HG03469 (cell line): ENCODE data around the gene METAP1.
"Not testable (repeated sequence)": the region's sequence is repeated elsewhere in the genome, so short reads cannot be mapped to it uniquely, and the experiment has no call there.

Experiments used
- ATAC-seq: cut with Tn5 transposase; IDR thresholded peaks from one replicate; pipeline ENCODE4 v1.9.1; 2021; ENCODE audit warnings: mild to moderate bottlenecking, moderate library complexity, moderate number of reproducible peaks; ENCODE audit not compliant: unreplicated experiment

The METAP1 gene

DNA sequence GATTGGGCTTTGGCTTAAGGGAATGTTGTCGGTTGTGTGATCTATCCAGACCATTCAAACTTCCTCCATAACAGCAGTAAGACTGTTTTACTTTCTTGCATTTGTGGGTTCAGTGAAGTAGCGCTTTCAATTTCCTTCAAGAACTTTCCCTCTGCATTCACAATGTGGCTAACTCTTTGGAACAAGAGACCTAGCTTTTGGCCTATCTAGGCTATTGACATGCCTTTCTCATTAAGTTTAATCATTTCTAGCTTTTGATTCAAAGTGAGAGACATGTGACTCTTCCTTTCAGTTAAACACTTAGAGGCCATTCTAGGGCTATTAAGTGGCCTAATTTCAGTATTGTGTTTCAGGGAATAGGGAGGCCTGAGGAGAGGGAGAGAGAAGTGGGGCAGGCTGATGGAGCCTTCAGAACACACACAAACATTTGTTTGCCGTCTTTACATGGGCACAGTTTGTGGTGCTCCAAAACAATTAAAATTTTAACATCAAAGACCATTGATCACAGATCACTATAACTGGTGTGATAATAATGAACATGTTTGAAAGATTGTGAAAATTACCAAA is 59.0 kb downstream of the METAP1 start:
- peak; percentile 61 for ATAC-seq

GRCh38 chr4:99058228-99058627 is 62.7 kb downstream of the METAP1 start:
- ATAC-seq: no peak

DNA sequence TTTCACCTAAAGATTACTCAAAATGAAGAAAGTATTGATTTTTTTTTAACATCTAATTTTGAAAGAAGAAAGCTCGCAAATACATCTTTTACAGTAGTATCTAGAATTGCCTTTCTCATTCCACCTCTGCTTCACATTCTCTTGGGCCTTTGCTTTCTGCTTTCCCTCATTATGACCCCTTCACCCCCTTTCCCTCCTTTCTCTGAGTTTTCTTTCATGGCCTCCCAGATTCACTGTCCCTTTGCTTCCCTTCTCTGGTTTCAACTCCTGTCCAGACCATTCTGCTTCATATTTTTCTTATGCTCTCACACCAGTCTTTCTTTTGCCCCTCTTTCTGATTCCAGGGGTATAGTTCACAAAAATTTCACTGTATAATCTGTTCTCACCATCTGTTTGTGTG is 64.0 kb downstream of the METAP1 start:
- no peak for ATAC-seq

GRCh38 chr4:99061048-99061700 is 65.7 kb downstream of the METAP1 start:
- ATAC-seq: no peak

- ATAC-seq: peak; percentile 56
Measured at GRCh38 chr4:99062120-99062519, 66.6 kb downstream of the METAP1 start.

DNA sequence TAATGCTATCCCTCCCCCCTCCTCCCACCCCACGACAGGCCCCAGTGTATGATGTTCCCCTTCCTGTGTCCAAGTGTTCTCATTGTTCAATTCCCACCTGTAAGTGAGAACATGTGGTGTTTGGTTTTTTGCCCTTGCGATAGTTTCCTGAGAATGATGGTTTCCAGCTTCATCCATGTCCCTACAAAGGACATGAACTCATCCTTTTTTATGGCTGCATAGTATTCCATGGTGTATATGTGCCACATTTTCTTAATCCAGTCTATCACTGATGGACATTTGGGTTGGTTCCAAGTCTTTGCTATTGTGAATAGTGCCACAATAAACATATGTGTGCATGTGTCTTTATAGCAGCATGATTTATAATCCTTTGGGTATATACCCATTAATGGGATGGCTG is 70.0 kb downstream of the METAP1 start:
- ATAC-seq: not testable (repeated sequence)

- no peak for ATAC-seq
Measured at GRCh38 chr4:99067617-99068016, 72.1 kb downstream of the METAP1 start.

DNA sequence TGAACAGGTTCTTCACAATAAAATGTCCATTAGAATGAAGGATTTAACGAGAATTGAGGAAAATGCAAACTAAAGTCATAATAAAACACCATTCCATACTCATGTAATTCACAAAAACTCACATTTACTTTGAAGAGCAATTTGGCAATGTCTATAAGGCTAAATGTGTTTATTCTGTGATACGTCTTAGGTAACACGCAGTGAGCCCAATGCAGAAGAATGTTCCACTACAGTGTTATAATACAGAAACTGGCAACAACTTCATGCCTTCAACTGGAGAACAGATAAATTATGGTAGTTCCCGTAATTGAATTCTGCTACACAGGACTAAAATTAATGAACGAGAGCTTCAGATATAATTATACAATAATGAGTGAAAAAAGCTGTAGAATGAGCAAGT is 75.6 kb downstream of the METAP1 start:
- ATAC-seq: no peak

DNA sequence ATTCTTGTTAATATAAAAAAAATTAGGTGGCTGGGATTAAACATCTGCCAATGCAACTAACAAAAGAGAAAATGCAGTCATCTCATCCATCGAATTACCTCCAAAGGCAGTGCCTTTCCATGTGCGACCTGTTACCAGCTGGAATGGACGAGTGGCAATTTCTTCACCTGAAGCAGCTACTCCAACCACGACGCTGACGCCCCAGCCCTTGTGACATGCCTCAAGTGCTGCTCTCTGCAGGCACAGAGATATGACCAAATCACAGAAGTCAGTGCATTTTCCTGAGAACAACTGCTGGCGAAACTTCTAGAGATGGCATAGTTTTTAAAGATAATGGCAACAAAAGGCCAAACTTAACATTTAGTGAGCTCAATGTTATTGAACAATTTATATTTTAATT is 79.3 kb downstream of the METAP1 start:
- ATAC-seq: no peak

GRCh38 chr4:99076292-99076976 is 80.9 kb downstream of the METAP1 start:
- no peak for ATAC-seq

DNA sequence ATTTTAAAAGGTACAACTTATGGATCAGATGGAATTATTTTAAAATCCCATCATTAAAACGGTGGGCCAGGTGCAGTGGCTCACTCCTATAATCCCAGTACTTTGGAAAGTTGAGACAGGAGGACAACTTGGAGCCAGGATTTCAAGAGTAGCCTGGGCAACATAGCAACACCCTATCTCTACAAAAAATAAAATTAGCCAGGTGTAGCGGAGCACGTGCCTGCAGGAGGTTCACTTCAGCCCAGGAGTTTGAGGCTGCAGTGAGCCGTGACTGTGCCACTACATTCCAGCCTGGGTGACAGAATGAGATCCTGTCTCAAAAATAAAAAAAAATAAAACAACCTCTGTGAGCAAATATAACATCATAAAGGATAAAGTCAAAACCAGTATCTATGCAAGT is 81.7 kb downstream of the METAP1 start:
- ATAC-seq: no peak

DNA sequence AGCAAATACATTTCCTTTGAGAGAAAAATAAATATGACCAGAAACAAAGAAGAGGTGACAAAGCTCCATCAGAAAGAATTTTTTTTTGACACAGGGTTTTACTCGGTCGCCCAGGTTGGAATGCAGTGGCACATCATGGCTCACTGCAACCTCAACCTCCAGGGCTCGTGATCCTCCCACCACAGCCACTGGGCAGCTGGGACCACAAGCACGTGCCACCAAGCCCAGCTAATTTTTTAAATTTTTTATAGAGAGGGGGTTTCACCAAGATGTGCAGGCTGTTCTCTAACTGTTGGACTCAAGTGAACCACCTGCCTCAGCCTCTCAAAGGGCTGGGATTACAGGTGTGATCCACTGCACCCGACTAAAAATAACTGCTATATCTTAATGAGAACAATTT is 82.8 kb downstream of the METAP1 start:
- ATAC-seq: no peak

GRCh38 chr4:99078931-99079624 is 83.6 kb downstream of the METAP1 start:
- no peak for ATAC-seq

DNA sequence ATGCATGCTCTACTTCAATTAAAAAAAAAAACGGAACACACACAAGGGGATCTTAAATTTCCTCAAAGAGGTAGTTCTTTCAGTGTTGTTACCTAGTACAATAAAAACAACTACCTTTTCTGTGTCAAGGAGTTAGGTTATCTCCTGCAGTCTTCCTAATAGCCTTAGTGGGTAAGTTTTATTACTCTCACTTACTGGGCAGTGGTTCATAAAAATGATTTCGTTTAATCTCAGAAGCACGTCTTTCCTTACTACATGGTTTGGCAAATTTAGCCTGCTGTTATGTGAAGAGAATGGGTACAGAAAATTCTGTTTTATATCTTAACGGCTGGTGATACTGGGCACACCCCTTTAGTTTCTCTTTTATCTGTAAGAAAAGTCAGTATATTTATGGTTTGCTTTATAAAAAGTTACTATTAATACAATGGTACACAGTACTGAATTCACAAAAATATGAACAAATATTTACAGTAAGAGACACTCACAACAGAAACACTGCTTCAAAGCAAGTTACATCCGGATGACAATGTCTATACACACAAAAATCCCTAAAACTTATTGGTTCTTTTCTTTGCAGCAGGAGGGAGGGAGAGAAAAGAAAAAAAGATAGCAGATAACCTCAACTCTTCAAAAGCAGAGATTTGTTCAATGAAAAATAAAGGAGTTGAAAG is 84.2 kb downstream of the METAP1 start:
- no peak for ATAC-seq

GRCh38 chr4:99080869-99081268 is 85.3 kb downstream of the METAP1 start:
- not testable (repeated sequence) for ATAC-seq

DNA sequence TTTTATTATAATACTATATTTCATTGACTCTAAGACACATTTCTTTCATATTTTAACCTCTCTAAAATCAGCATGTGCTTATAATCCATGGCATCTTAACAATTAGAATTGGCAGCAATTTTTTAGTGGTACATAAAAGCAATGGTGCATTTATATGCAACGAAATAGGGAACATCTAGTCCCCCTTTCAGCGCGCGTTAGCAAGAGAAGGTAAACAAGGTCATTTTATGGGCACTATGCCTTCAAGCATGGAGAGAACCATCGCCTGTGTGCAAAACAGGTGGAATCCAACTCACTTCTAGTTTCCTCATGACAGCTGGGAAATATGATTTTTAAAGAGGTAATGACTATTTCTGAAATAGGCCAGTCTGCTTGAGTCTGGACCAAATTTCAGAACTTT is 86.7 kb downstream of the METAP1 start:
- no peak for ATAC-seq

DNA sequence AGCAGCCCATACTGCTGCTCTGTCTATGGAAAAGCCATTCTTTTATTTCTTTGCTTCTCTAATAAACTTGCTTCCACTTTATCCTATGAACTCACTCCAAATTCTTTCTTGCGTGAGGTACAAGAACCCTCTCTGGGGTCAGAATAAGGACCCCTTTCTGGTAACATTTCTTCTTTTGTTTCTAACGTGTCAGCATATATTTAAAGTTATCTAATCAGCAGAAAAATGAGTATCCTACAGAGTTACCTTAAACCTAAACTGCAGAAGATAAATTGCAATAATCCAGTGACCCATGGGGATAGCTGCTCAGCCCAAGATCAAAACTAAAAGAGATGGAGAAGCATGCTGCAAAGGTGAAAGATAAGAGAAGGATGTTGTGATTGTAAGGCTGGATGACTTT is 89.1 kb downstream of the METAP1 start:
- no peak for ATAC-seq

DNA sequence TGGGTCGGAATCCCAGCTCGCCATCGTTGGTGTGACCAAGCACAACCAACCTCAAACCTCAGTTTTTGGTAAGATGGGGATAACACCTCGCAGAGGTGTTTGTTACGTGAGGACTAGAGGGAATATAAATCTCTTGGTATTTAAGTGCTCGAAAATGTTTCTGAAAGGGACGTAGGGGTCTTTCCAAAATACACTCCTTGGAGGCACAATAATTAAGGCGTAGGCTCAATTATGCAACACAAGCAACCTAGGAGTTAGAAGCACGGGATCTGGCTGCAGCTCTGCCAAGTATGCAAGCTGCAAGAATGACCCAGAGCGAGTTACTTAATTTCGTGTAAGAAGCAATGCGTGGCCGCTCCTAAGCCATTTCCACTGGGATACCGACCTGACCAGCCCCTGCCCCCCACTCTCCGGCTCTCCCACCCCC is 92.5 kb downstream of the METAP1 start:
- peak; percentile 17 for ATAC-seq

DNA sequence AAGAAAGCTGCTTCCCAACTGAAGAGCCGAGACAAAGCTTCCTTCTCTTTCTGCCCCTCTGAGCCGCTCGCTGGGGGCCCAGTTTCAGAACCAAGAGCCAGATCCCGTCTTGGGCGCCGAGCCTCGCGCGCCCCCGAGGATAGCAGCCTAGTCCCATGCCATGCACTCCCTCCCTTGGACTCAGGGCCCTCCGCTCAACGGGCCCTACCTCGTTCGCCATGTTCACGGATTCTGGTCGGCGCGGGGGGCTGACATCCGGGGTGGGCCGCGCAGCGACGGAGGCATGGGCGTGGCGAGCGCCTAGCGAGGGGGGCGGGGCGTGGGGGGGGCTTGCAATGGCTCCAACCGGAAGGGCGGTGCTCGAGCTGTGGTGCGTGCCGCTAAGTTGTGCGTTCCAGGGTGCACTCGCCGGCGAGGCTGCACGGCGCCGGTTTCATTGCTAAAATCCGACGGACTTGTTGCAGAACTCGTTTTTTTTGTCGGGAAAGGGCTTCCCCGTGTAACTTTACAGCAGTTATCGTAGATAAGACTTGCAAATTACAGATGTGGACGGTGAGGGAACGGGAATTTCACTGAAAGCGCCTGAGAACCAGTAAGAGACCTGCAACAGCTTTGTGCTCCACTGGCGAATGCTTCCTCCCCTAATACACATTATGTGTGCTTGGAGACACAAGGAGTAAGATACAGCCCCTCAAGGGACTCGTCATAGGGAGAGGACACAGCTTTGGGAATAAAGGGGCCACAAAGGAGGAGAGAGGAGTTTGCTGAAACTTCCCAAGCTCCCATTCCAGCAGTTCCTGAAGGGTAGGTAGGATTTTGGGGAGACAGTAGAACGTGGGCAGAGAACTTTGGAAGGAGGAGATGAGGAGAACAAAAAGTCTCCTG is 93.2 kb downstream of the METAP1 start, which contains the start of gene ADH5:
TSS of gene ADH5 (minus strand) at position 308 of the 885 bp plus-strand sequence. CDS start at position 220, 88 bp downstream.
- peak; percentile 82 for ATAC-seq
